GM12878 (cell line): ENCODE data around the gene JTB. TPM values are rescaled to one million over a fixed set of nuclear protein-coding genes. Genes with fewer than 3 reads are reported as not detected.

Experiments used
- ATAC-seq: fragments of 200-7000 bp; cut with Tn5 transposase; 3 replicates; pipeline ENCODE4 v1.9.1; 2020; ENCODE audit warnings: mild to moderate bottlenecking, moderate library complexity
- BruUV-seq: library from RNA; stranded (reverse); fragments of 400-500 nt; replicated peaks from 2 replicates; lab custom pipeline; 2021; lab: Mats Ljungman, UMichigan
- CTCF ChIA-PET: fragments of 300-600 bp; sonication (Branson Sonifier 250); formaldehyde crosslinking; extraction: SDS; loops from one replicate; lab custom pipeline; 2021; ENCODE audit warnings: inconsistent platforms; lab: Yijun Ruan, JAX
- POLR2A ChIA-PET: fragments of 350-600 bp; formaldehyde crosslinking; extraction: SDS; loops from one replicate; lab custom pipeline; 2021; ENCODE audit warnings: inconsistent platforms; lab: Charles Lee
- RAD21 ChIA-PET: fragments of 300-600 bp; sonication (Branson Sonifier 250); formaldehyde crosslinking; loops from one replicate; lab custom pipeline; 2023; ENCODE audit warnings: antibody characterized with exemption; ENCODE audit not compliant: unreplicated experiment; lab: Charles Lee
- SMC1A ChIA-PET: fragments of 300-600 bp; sonication (Branson Sonifier 250); formaldehyde crosslinking; loops from one replicate; lab custom pipeline; 2023; ENCODE audit not compliant: unreplicated experiment, uncharacterized antibody; lab: Charles Lee
- DNase-seq: peaks from one replicate; pipeline ENCODE4 v3.0.0-alpha.2; 2011; ENCODE audit warnings: low read depth, low spot score
- FAIRE-seq: peaks from 3 replicates; lab custom pipeline; 2011; peaks lifted over from hg19 to GRCh38; lab: Jason Lieb, UNC
- H2AFZ ChIP-seq: 2 replicates; pipeline ENCODE4 v1.6.0; 2011; ENCODE audit warnings: low read depth, low read length, control low read depth; ENCODE audit not compliant: control insufficient read depth
- H3K27ac ChIP-seq: 2 replicates; pipeline ENCODE4 v1.5.1; 2011; ENCODE audit warnings: control low read depth; ENCODE audit not compliant: control insufficient read depth, insufficient read depth
- H3K27me3 ChIP-seq, 2 experiments: replicated peaks in 1 of 2; 2 replicates each; pipeline versions ENCODE4 v1.6.0 to v1.6.1; 2011; ENCODE audit warnings: low read length in 1 of 2; ENCODE audit not compliant: control insufficient read depth in 2 of 2, insufficient read depth in 2 of 2
- H3K36me3 ChIP-seq, 2 experiments: 2 replicates each; pipeline ENCODE4 v1.5.1; 2011; ENCODE audit warnings: low read length in 1 of 2; ENCODE audit not compliant: control insufficient read depth in 2 of 2, insufficient read depth in 2 of 2
- H3K4me1 ChIP-seq: 2 replicates; pipeline ENCODE4 v1.6.1; 2011; ENCODE audit warnings: mild to moderate bottlenecking, low read length, moderate library complexity, mixed read lengths; ENCODE audit not compliant: control insufficient read depth, insufficient read depth
- H3K4me2 ChIP-seq: 2 replicates; pipeline ENCODE4 v1.6.0; 2011; ENCODE audit warnings: control low read depth; ENCODE audit not compliant: control insufficient read depth, insufficient read depth
- H3K4me3 ChIP-seq: fragments of 200-600 bp; sonication (generic); 2 replicates; pipeline ENCODE4 v1.5.1; 2016
- H3K79me2 ChIP-seq: 2 replicates; pipeline ENCODE4 v1.6.0; 2011; ENCODE audit warnings: low read length; ENCODE audit not compliant: control insufficient read depth, insufficient read depth
- H3K9ac ChIP-seq: 2 replicates; pipeline ENCODE4 v1.8.0; 2011; ENCODE audit warnings: low read length, control low read depth, mixed read lengths; ENCODE audit not compliant: control insufficient read depth, insufficient read depth
- H3K9me3 ChIP-seq: replicated peaks from 3 replicates; pipeline ENCODE4 v1.5.1; 2011; ENCODE audit warnings: mild to moderate bottlenecking, low read length; ENCODE audit not compliant: control insufficient read depth, insufficient read depth
- H4K20me1 ChIP-seq: 2 replicates; pipeline ENCODE4 v1.6.0; 2011; ENCODE audit not compliant: control insufficient read depth, insufficient read depth
- CHD4 ChIP-seq: fragments of 200-600 bp; sonication (generic); IDR thresholded peaks from 2 replicates; pipeline ENCODE4 v1.6.1; 2016; ENCODE audit warnings: mild to moderate bottlenecking
- RAD51 ChIP-seq: fragments of 450-650 bp; IDR thresholded peaks from 2 replicates; pipeline ENCODE4 v1.6.1; 2016; ENCODE audit warnings: moderate library complexity, mild to moderate bottlenecking, inconsistent platforms
- STAT1 ChIP-seq: fragments of 450-650 bp; conservative IDR thresholded peaks from 2 replicates; pipeline ENCODE4 v1.6.1; 2014; ENCODE audit warnings: antibody characterized with exemption, mild to moderate bottlenecking
- WGBS: methylation state at CpG from one replicate; pipeline ENCODE4 v1.1.6; 2016; ENCODE audit warnings: low lambda C conversion rate; ENCODE audit not compliant: insufficient replicate concordance, insufficient coverage; ENCODE audit errors: missing lambda C conversion rate; 5-methylcytosine and 5-hydroxymethylcytosine counted together
- in situ Hi-C: fragments of 300-500 bp; cut with MboI; formaldehyde crosslinking; loops from 9 replicates; pipeline ENCODE4 v1.14.3; 2018; ENCODE audit warnings: mixed read lengths
- intact Hi-C: fragments of 100-400 bp; cut with micrococcal nuclease; formaldehyde crosslinking; loops from one replicate; pipeline ENCODE4 v1.14.2; 2022; ENCODE audit not compliant: unreplicated experiment
- polyA plus RNA-seq, 11 experiments: library from polyadenylated mRNA; depleted of rRNA in 4 of 11; unstranded in 6 of 11; stranded (reverse) in 5 of 11; fragments of >200 nt; fragmentation: Nextera tagmentation in 4 of 11; fragmentation: Illumina TruSeq in 1 of 11; extraction: Ambion mirVana in 4 of 11; extraction: Trizol in 1 of 11; gene quantifications; 1 replicate in 1 of 11; 2 replicates in 10 of 11; pipeline versions ENCODE4 v1.2.1 to v1.2.3, GENCODE V29; 2011 to 2016; ENCODE audit warnings: inconsistent platforms in 2 of 11, missing spikeins in 2 of 11, low read depth in 1 of 11
- total RNA-seq, 4 experiments: library from RNA; depleted of rRNA in 3 of 4; stranded (reverse); fragments of >200 nt in 3 of 4; fragmentation: Illumina TruSeq in 1 of 4; extraction: Trizol in 1 of 4; gene quantifications; 2 replicates each; pipeline versions ENCODE4 v1.2.1 to v1.2.3, GENCODE V29; 2013 to 2021
- TF ChIP-seq, protein P1 (sequence below): fragments of 150-350 bp; IDR thresholded peaks from 2 replicates; pipeline ENCODE4 v1.6.1; 2016; ENCODE audit warnings: low read depth, low read length

JTB gene
- total and polyA plus RNA-seq, 10 of the 15 experiments (the other 5 are each of a cell fraction or from before 2014, with no cell fraction given): 25.0 to 298 (median 155) TPM

DNA sequence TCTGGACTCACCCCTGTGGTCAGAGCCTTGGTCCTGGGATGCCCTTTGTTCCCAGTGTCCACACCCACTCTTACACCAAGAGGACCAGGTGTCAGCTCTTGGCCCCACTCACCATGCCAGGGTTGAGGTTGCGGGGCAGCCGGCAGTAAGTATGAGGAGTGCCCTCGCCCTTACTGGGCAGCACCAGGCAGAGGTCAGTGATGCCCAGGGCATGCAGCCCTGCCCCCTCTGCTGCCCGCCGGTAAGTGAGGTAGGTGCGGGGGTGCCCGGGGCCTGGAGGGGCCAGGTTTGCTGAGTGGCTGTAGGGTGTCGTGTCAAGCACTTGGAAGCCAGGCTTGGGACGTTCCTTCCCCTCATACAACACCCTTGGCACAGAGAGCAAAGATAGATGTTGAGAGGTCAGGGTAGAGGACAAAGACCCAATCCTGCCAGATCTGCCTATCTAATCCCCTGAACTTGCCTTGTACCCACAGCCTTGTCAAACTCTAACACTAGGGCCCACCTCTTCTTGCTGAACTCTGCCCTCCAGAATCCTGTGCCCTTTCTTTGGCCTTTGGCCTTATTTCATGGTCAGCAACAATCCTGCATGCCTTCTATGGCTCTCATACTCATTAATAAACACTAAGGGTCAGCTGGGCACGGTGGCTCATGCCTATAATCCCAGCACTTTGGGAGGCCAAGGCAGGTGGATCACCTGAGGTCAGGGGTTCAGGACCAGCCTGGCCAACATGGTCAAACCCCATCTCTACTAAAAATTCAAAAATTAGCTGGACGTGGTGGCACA is 34.5 kb downstream of the JTB start:
- no peak overlapping the region for H3K27ac ChIP-seq
- ChIA-PET CTCF (interaction anchor here (1.1 to 4.8 kb wide), 3 partner anchors 22 to 122 kb away, joined by 4 to 54 read pairs (median 10); partner anchors contain the start of gene GATAD2B), POLR2A (interaction anchor here (0.6 to 5.3 kb wide), 5 partner anchors 19 to 329 kb away, joined by 3 to 83 read pairs (median 43); partner anchors contain the start of genes CREB3L4, GATAD2B and SLC39A1), RAD21 (interaction anchor here (1.3 to 4.9 kb wide), 3 partner anchors 20 to 24 kb away, joined by 3 to 55 read pairs (median 34); partner anchors contain the start of genes CREB3L4 and GATAD2B), SMC1A (interaction anchor here (1.0 to 4.5 kb wide), 4 partner anchors 13 to 22 kb away, joined by 3 to 59 read pairs (median 10); partner anchors contain the start of gene GATAD2B)
- no peak overlapping the region for H3K9ac ChIP-seq
- H3K4me1 ChIP-seq: peaks cover 18% of the 10 kb centered on the region
- no peaks in the 10 kb centered on the region for H4K20me1 ChIP-seq
- no peaks in the 10 kb centered on the region for H3K9me3 ChIP-seq
- in situ Hi-C loops: no loop called here
- H3K4me3 ChIP-seq: no peak overlapping the region
- no peak overlapping the region for H2AFZ ChIP-seq
- TF ChIP-seq RAD51: no peak
- no peak for TF ChIP-seq CHD4
- no peak for TF ChIP-seq STAT1
- TF ChIP-seq, protein P1, sequence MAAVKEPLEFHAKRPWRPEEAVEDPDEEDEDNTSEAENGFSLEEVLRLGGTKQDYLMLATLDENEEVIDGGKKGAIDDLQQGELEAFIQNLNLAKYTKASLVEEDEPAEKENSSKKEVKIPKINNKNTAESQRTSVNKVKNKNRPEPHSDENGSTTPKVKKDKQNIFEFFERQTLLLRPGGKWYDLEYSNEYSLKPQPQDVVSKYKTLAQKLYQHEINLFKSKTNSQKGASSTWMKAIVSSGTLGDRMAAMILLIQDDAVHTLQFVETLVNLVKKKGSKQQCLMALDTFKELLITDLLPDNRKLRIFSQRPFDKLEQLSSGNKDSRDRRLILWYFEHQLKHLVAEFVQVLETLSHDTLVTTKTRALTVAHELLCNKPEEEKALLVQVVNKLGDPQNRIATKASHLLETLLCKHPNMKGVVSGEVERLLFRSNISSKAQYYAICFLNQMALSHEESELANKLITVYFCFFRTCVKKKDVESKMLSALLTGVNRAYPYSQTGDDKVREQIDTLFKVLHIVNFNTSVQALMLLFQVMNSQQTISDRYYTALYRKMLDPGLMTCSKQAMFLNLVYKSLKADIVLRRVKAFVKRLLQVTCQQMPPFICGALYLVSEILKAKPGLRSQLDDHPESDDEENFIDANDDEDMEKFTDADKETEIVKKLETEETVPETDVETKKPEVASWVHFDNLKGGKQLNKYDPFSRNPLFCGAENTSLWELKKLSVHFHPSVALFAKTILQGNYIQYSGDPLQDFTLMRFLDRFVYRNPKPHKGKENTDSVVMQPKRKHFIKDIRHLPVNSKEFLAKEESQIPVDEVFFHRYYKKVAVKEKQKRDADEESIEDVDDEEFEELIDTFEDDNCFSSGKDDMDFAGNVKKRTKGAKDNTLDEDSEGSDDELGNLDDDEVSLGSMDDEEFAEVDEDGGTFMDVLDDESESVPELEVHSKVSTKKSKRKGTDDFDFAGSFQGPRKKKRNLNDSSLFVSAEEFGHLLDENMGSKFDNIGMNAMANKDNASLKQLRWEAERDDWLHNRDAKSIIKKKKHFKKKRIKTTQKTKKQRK: no peak
- H3K79me2 ChIP-seq: peaks cover 28% of the 10 kb centered on the region
- H3K27me3 ChIP-seq: no peaks in the 10 kb centered on the region
- DNase-seq (no peak), ATAC-seq (no peak), FAIRE-seq (no peak)
- H3K36me3 ChIP-seq: peaks cover 8 to 18% of the 10 kb centered on the region in 2 experiments; a peak in 3 of 4 replicates
- WGBS: 98% methylated on average over 11 of the region's 11 CpGs
- H3K4me2 ChIP-seq: no peak overlapping the region; the same call in 1 of the 2 replicates
- intact Hi-C loops: no loop called here
- no TSS peak for BruUV-seq
